ENCODE measurements around the gene CLIP1.

DNA sequence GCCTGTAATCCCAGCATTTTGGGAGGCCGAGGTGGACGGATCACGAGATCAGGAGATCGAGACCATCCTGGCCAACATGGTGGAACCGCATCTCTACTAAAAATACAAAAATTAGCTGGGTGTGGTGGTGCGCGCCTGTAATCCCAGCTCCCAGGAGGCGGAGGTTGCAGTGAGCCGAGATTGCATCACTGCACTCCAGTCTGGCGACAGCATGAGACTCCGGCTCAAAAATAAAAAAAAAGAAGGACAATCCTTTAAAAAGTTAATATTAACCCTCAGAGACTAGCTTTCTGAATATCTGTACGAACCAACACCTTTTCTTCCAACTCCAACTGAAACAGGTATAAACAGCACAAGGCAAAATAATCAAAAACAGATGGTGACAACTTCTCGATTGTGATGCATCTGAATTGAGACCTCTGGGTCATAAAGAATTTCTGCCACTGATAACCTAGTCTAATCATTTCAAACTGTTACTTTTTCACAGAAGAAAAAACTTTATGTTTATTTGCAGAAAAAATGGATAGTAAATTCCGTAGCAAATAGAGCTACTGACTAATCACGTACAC, 27.8 kb downstream of the CLIP1 start:
- TF ChIP-seq POLR2A (IDR thresholded peaks at IDR 0.05): no peak
- TF ChIP-seq, protein P1, sequence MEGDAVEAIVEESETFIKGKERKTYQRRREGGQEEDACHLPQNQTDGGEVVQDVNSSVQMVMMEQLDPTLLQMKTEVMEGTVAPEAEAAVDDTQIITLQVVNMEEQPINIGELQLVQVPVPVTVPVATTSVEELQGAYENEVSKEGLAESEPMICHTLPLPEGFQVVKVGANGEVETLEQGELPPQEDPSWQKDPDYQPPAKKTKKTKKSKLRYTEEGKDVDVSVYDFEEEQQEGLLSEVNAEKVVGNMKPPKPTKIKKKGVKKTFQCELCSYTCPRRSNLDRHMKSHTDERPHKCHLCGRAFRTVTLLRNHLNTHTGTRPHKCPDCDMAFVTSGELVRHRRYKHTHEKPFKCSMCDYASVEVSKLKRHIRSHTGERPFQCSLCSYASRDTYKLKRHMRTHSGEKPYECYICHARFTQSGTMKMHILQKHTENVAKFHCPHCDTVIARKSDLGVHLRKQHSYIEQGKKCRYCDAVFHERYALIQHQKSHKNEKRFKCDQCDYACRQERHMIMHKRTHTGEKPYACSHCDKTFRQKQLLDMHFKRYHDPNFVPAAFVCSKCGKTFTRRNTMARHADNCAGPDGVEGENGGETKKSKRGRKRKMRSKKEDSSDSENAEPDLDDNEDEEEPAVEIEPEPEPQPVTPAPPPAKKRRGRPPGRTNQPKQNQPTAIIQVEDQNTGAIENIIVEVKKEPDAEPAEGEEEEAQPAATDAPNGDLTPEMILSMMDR (IDR thresholded peaks at IDR 0.05): no peak

All from uterus (tissue), 2 donors.